VCaP (cell line): ENCODE data around the gene CCDC6.

ENCODE experiments used
- H3K27ac ChIP-seq: fragments of 450-650 bp; 2 replicates; pipeline ENCODE4 v1.5.1; 2017
- TF ChIP-seq, protein P1 (sequence below): fragments of 450-650 bp; conservative IDR thresholded peaks from 2 replicates; pipeline ENCODE4 v1.5.1; 2017; ENCODE audit warnings: mild to moderate bottlenecking, moderate library complexity

Gene CCDC6

DNA sequence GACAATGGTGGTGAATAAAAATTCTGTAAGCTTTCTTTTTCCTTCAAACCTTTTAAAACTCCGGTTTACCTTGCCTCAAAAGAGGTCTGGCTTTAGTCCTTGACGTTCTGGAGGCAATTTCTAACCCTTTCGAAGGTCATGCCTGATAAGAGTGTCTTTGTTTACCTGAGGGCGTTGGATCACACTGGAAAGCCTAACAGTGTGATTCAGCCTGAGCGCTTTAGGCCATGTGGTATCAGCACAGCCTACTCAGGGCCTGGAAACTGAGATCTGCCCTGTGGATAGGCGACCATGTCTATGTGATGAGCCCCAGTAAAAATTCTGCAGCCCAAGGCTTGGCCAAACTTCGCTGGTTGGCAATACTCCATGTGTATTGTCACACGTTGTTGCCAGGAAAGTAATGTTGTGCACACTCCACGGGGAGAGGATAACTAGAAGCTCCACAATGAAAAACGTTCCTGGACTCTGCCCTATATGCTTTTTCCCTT is 10.7 kb downstream of the CCDC6 start:
- H3K27ac ChIP-seq: no peak overlapping the region
- TF ChIP-seq, protein P1, sequence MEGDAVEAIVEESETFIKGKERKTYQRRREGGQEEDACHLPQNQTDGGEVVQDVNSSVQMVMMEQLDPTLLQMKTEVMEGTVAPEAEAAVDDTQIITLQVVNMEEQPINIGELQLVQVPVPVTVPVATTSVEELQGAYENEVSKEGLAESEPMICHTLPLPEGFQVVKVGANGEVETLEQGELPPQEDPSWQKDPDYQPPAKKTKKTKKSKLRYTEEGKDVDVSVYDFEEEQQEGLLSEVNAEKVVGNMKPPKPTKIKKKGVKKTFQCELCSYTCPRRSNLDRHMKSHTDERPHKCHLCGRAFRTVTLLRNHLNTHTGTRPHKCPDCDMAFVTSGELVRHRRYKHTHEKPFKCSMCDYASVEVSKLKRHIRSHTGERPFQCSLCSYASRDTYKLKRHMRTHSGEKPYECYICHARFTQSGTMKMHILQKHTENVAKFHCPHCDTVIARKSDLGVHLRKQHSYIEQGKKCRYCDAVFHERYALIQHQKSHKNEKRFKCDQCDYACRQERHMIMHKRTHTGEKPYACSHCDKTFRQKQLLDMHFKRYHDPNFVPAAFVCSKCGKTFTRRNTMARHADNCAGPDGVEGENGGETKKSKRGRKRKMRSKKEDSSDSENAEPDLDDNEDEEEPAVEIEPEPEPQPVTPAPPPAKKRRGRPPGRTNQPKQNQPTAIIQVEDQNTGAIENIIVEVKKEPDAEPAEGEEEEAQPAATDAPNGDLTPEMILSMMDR: no peak

DNA sequence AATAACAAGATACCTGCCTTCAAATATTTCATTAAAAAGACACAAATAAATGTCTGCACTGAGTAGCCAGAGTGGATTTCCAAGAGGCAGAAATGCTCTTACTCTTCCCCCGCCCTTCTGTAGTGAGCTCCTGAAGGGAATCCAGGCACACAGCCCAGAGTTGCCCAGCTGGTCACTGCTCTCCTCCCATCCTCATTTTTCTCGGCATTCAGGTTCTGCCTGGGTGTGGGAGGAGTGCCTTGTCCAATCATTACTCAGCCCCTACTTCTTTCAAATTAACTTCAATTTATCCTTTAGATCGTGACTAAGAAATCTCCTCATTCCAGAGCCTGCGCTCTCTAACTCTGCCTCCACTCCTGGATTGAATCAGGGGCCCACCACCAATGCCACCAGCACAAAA is 12.2 kb downstream of the CCDC6 start:
- no peak overlapping the region for H3K27ac ChIP-seq

DNA sequence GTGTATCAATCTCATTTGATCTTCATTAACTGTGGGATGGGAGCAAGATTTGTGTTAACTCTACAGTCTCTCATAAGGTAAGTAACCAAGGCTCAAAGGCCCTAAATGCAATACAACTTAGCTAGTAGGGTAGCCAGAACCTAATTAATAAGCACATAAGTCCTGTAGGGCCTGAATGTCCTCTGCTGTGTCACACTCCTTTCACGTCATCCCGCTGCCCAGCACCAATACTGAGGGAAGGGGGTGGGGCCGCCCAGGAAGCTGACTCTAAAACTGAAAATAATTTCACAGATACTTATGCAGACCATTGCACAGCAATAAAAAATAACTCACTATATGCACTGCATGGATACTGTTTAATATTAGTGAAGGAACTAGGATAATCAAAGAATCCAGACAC is 13.7 kb downstream of the CCDC6 start:
- TF ChIP-seq, protein P1: no peak
- no peak overlapping the region for H3K27ac ChIP-seq

More for the DNA sequence above, 12.2 kb downstream of the CCDC6 start:
- TF ChIP-seq, protein P1: no peak

DNA sequence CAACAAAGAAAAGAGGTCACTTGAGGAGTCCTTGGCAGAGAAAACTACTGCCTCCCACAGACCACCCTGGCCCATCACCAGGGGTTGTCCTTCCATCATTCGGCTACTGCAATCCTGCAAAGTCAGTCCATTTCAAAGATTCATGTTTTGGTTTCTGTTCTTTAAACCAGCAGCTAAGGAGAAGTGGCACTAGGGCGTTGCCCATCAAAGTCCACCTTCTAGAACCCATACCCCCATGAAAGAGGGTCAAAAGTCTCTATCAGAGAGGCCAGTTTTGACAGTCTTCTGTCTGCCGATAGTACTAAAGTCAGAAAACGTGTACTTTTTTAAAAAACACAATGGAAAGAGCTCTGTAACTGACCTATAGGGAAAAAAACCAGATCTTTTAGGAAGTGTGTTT is 14.4 kb downstream of the CCDC6 start:
- TF ChIP-seq, protein P1: no peak

DNA sequence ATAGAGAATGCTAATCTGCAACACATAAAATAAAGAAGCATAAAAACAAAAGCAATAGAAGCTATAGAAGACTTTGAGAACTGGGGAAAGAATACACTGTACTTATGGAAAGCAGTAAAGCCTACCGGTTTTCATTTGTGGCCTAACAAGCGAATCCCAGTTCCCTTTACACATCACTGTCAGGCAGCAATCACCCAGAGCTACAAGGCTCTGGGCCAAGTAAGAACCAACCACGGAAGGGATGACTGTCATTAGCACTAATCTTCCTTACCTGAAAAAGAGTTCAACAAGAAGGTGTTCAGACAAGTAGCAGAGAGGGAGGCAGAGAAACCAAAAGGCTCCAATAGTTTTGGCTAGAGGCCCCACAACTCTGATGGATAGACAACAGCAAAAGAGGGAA is 15.0 kb downstream of the CCDC6 start:
- TF ChIP-seq, protein P1: no peak
- peak overlapping the region; percentile 13; the same call in 1 of the 2 replicates for H3K27ac ChIP-seq

More for the DNA sequence above, 14.4 kb downstream of the CCDC6 start:
- H3K27ac ChIP-seq: peak overlapping the region; percentile 13; the same call in 1 of the 2 replicates

DNA sequence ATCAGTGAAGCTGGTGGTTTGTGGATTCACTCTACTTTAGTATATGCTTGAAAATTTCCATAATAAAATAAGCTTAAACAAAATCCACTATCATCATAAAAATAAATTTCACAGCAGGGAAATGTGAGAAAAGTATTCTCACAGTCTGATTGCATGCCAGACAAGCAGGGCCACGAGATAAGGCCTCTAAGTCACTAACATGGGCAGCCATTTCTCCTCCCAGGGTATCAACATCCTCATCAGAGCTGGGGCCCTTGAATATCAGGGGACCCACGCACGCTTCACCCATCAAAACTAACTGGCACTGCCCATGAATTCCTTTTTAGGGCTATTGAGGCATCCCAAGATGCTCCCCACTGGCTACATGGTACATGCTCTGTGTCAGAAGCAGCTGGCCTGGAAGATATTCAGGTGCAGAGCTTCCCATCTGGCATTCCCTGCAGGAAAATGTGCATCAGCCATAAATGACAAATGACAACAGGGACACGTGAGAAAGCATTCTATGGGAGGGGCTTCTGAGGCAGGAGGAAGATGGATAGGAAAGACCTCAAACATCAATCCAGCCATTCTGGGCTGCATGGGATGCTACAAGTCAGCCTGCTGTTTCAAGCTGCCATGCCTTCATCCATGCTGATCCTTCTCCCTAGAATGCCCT is 17.4 kb downstream of the CCDC6 start:
- H3K27ac ChIP-seq: no peak overlapping the region
- TF ChIP-seq, protein P1: no peak

DNA sequence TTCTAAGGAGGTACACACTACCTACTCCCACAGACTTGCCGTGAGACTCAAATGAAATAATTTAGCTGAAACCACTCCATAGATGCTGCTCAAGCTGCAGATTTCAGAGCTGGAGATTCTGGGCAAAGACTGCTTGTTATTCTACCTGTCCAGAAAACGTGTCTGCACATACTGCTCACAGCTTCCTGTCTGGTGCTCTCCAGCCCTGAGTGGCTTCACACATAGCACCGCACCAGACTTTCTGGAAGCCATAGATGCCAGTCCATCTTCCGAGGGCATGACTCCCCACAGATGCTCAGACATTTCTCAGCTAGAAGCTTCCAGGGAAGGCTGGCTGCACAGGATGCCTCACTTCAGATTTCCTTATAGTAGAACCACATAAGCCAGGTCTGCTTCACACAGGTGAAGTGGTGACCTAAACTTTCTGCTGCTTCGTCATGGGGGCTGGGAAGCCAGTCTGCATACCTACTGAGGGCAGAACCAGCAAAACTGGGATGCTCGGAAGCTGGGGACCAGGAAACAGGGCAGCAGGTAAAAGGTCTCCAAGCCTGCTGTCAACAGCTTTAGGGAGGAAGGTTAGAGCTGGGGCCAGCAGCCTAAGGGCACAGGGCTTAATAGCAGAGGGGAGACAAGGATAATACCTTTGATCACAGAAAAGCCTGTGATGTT is 18.2 kb downstream of the CCDC6 start:
- TF ChIP-seq, protein P1: no peak
- no peak overlapping the region for H3K27ac ChIP-seq
